Measurements from ENCODE around the gene CHRM4.

Gene CHRM4

DNA sequence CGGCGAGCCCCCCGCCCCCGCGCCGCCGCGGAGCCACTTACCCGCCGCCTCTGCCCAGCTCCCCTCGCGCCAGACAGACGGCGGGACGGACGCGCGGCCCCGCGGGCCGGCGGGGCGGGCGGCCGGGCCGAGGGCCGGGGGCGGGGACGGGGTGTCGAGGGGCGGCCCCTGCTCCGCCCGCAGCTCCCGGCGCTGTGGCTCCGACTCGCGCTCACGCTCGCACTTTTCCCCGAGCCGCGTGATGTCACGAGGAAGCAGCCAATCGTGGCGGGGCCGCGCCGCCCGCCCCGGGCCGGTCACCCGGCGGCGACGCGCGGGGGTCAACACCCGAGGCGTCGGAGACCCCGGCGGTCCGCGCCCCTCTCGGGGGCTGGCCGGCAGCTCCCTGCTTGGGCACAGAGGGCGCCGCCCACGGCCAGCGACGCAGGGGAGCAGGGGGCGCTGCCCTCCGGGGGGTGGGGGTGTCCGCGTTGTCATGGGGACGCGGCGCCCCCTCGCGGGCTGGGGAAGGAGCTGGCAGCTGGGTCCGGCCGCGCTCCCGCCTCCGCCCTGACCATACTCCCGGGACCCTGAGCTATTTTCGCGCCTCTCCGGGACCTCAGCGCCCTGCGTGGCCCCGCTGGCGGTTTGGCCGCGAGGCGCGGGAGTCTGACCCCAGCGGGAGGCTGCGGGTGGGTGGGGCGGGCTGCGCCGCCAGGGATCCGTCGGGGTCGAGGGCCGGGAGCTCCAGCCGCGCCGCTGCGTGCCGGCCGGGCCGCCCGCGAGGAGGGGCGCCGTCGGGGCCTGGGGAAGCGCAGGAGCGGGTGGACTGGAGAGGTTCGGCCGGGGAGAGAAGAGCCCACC lies at the start of gene CHRM4:
Gene CHRM4 (minus strand): TSS at position 199 of the 843 bp plus-strand sequence. CDS start 5,219 bp downstream, outside the sequence.
- no peak for DNase-seq (ENCODE audit: low read depth)

DNA sequence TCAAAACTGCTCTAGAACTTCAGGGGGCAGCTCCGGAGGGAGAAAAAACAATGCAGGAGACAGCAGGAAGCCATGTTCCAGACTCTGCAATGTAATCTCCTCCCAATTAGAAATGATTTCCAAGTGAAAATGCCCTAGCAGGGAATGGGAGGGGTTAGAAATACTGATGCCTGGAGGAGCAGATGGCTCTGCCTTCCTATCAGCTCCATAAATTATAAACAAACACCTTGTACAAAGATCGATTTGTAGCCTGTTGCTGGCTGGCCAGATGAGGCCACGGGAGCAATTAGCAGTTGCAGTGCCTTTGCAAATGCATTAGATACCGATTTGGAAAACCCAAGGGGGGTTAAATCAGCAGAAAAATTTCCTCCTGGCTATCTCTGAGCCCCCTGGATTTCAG lies 46.6 kb upstream of the CHRM4 start:
- no peak for DNase-seq (ENCODE audit: low read depth)

DNA sequence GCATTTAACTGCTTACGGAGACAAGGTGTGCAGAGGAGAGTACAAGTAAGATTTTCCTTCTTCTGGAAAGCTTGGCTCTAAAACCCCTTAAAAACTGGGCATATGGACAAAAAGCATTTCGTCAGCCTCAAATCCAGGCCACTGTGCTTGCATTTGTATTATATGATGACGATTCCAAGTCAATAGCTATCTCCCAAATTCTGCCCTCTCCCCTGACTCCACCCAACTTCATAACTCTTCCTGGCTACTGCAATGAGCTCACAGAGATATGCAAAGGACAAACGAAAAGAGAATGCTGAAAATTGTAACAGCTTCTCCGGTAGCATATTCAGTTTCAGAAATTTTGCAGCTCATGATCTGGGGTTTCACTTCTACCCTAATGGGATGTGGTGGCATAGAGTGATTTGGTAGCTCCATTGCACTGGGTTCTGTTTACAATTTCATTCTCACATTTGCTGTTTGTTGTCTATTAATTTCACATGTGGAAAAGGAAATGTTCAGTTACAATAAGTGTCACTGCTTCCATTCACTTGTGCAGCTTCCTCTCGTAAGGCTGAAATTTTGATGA lies 45.6 kb upstream of the CHRM4 start:
- no peak for DNase-seq (ENCODE audit: low read depth)

DNA sequence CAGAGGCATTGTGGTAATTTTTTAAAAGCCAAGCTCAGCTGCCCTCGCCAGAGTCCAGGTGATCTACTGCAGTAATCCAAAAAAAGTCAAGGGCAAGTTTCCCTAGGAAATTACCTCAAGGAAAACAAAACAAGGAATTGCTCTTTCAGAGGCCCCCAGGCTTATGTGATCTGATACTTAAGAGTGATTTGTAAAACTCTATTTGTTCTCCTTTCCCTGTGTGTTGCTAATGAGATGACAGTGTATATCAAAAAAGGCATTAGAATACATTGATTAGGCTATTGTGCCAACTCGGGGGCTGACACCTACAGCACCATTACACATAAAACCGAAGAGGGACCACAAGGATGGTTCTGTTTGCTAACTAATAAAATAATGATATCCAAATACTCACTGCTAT lies 44.5 kb upstream of the CHRM4 start:
- DNase-seq (ENCODE audit: low read depth) = no peak

DNA sequence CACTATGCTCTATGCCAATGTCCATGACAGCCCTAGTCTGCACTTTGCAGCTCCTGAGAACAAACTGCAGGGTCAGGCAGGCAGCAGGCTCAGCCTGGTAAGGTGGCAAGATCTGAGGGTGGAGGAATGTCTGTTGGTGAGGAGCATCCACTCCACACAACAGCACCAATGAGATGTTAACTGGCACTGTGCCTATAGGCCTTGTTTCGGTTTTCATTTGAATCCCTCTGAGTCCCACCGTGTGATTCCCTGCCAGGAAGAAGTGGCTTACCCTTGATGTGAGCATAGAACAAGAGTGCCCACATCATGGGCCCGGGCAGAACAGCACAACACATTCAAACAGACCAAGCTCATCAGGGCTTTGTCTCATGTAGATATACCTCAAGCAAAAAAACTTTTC lies 44.1 kb upstream of the CHRM4 start:
- DNase-seq (ENCODE audit: low read depth) = no peak

DNA sequence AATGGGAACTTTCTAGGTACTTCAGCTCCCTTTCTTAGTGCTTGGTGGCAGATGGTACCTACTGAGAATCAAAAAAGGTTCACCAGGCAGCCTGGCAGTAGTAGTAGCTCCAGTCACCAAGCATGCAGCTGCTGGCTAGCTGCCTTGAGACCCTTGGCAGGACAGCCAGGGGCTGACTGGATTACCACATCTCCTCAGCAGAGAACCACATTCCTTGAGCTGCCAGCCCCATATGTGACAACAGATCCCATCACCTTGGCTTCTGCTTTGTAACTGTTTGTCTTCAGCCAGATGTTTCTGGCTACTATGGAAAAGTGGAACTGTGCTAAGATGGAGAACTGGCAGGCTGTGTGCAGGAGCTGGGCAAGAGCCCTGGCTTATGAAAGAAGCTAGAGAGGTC lies 39.6 kb upstream of the CHRM4 start:
- no peak for DNase-seq (ENCODE audit: low read depth)

DNA sequence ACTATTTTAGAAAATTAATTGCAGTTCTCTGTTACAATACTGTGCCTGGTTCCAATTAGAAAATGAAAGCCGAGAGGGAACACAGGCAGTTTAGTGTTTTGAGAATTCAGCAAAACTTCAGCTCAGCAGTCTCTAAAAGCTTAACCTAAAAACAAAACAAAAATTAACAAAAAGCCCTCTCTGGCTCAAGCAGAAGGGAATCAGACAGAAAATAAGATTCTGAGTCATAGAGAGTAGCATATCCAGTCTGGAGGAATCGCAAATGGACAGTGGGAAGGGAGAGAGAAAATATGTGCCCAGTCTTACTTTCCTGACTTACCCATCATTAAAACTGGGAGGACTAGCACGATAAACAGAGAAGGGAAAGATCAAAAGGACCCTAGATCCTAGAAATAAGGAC lies 38.1 kb upstream of the CHRM4 start:
- DNase-seq (ENCODE audit: low read depth) = no peak

DNA sequence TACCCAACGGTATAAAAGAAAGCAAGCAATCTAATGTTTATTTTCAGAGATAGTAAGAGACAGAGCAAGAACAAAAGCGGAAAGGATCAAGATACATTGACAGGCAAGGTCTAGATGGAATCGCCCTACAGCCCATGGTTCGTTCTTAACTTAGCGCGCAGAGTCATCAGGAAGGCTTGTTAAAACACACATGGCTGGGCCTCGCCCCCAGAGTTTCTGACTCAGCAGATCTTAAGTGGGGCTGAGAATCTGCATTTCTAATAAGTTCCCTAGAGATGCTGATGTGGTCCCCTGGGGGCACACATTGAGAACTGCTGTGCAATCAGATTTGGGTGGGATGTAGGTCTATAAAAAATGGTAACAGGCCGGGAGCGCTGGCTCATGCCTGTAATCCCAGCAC lies 35.8 kb upstream of the CHRM4 start:
- no peak for DNase-seq (ENCODE audit: low read depth)

DNA sequence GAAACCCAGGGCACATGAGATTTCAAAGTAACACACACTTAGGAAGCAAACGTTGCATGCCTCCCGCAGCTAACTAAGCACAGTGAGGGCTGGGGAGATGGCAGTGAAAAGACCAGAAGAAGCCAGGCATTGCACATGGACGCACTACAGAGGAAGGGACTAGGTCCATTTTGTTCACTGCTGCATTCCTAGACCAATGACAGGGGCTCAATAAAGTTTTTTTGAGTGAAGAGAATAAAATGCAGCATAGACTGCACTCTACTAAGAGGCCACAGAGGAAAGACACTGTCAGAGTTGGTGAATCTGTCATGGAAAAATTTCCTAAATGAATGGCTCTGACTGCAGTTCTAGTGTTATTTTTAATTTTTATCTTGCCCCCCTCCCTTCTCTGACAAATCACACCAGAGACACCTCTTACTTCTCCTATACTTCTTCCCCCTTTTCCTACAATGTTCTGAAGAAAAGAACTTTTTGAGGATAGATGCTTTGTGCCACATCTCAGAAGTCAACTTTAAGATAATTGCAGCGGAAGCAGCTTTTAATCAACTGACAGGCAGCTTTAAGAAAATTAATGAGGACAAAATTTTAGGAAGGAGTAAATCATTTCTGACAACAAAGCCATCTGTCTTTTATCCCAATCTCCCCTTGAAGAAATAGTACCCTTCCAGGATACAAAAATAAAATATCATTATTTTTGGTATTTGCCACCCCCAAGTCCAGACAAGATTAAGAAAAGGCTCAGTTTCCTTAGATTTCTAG lies 34.8 kb upstream of the CHRM4 start:
- no peak for DNase-seq (ENCODE audit: low read depth)

DNA sequence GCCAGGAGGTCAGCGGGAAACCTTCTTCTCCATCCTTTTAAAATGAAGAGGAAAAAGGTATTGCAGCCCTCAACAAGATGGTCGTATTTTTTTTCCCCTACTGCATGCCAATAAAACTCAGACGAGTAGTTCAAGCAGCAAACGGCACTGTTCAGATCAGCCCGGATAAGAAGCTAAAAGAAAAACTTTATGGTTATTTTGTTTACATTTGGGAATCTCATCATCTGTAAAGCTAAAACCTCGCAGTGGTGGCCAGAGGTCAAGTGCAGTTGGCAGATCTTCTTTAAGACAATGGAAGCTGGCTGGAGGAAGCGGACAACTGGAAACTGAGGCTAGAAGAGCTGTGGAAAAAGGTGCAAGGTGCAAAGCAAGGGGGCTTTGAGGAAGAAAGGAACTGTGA lies 31.0 kb upstream of the CHRM4 start:
- DNase-seq (ENCODE audit: low read depth) = no peak

DNA sequence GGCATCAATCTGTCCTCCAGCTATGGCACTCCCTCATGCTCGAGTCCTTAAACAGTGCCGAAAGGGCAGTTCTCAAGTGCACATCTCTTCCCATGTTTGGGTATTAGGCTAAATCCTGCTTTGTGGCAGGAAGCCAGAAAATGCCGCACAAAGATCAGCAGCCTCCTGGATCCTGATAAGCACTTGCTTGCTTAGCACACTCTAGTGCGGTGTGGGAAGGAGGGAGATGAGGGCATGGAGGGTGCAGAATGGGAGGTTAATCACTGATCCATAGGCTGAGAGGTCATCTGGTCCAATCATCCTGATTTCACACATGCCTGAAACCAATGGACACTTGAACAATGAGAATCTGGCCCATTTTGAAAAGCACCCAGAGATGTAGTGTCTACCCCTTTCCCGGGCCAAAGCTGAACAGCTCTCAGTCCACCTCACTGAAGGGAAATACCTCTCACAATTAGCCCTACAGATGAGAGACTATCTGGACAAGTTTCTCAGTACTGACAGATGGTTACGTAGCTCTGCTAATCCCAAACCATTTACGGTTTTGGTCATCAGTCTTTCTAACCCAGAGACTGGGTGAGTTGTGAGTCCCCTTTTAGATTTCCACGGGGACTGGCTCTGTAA lies 29.8 kb upstream of the CHRM4 start:
- no peak for DNase-seq (ENCODE audit: low read depth)

DNA sequence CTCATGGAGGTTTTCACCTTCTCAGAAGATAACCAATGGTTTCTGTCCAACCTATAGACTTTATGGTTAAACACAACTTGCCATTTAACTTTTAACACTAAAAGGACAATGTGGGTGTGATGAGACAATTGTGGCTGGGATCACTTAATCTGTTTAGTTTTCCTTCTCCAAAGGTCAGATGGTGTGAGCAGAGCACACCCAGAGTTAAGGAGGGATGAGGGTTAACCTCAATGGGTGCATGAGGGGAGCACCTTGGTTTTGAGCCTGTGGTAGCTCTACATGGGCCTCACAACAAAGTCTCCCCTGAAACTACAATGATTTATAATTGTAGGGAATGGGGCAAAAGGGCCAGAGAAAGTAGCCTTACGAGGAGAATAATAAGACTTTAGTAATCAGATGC lies 28.9 kb upstream of the CHRM4 start:
- no peak for DNase-seq (ENCODE audit: low read depth)

DNA sequence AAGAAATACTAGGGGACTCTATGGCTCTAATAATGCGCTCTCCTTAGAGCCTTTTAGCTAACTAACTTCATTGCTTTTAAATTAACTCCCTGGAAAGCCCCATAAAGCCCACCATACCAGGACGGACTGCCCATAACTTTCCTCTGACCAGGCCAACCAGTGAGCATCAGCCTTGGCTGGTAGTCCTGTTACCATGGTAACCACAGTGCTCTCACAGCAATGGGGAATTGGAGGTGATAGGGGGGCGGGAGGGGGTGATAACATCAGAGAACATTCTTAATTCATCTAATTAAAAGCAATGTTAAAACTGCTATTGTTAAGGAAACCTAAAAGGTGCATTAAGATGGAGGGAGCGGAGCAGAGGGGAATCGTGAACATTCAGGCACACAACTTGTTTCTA lies 27.2 kb upstream of the CHRM4 start:
- DNase-seq (ENCODE audit: low read depth) = no peak

DNA sequence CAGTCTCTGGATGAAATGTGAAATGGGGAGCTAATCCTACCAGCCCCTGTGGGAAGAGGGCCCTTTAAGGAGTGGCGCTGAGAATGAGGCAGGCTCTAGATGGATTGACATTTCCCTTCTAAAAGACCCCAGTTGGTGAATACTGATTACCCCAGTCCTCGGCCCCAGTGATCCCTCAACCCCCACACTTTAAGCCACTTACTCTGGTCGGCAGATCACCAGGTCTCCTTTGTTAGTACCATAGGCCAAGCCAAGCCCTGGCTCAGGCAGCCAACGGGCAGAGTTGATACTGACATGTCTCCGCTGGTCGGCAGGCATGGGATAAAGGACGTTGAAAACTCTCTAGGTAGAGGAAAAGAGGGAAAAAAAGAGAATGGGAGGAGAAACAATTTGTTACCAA lies 26.1 kb upstream of the CHRM4 start:
- no peak for DNase-seq (ENCODE audit: low read depth)

DNA sequence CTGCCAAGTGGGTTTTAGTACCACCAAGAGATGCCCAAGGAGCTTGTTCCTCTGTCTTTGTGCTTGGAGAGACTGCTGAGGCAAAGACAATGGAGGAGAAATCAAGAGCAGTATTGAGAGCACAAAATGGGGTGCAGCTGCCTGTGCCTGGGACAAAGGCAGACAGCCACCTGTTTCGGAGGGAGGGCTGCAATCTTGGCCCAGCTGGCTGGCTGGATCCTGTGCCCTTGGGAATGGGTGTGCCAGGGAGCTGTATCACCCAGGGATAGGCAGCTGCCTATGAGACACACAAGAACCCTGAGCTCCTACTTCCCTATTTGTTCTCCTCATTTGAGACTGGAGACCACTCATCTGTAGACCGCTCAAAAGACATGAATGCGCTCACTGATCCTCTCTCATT lies 23.3 kb upstream of the CHRM4 start:
- no peak for DNase-seq (ENCODE audit: low read depth)

DNA sequence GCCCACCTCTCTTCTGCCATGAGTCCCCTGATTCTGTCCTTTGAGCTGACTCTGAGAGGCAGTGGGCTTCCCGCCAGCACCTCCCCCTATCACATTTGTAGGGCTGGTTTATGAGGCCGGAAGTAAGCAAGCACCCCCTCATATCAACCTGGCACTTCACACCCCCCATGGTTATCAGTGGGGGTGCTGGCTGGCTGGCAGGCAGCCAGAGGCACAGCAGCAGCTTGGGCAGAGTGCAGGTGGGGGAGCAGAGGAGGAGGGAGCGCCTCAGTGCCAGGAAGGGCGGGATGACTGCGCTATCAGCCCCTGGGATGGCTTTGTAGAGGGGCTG lies 22.9 kb upstream of the CHRM4 start:
- DNase-seq (ENCODE audit: low read depth) = no peak

DNA sequence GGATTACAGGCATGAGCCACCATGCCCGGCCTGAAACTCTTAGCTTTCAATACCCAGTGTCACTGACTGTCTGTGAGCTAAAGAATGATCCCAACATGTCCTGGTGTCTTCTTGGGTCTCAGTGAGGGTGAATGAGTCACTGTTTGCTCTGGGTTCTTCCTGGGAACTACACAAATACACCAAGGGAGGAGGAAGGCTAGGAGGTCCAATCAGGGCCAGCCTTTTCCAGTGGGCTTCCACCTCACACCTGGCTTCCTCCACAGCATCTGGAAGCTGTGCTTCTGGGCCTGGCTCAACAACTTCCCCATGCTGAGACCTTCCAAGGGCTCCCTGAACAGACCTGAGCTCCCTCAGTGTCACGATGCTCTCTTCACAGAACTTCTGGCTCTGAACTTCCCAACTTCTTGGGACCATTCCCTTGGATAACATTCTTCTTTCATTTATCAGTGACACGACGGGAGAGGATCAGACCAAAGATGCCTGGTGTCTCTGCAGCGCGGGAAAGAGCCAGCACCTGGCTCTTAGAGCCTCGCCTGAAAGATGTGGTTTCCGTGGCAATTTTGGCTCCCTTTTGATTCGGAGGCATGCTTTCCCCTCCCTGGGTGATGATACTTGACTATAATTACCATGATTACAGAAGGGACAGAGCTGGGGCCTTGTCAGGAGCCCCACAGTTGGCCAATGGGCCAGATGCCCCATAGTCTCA lies 22.3 kb upstream of the CHRM4 start:
- no peak for DNase-seq (ENCODE audit: low read depth)

DNA sequence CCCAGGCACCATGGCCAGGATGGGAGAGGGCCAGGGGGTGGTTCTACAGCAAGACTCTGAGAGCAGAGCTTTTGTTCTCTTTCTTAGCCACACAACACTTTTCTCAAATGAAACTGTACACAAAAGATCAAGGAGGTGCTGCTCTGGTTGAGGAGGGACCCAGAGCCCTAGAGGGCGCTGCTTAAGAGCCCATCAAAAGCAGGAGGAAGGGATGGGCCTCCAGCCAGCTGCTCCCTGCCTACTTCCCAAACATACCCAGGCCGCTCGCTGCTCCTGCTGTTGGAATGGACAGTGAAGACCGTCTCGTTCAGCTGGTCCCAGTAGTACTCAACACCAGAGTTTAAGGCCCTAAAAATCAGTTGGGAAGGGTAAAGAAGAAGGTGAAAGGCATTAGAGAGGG lies 18.4 kb upstream of the CHRM4 start:
- DNase-seq (ENCODE audit: low read depth) = no peak

DNA sequence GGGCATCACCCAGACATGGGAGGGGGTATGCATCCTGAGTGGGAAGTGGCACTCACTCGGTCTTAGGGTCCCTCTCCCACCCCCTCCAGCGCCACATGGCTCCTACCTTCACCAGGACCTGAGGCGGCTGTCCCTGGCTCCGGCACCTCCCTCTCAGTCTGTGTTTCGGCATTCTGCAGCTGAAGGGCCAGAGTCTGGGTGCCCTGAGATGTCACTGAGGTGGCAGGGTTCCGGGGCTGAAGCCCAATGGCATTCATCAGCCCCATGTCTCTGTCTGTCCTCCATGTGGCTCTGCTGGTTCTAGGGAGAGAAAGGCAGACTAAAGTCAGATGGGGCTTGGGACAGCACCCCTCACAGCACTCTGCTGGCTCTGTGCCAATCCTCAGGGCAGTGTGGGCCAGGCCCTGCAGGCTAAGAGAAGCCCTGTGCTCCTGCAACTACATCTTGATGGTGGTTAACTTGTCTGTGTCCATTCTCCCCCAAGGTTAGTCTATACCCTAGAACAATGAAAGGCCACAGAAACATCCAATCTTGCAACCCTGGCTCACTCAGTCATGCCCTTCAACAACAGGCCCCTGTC lies 16.9 kb upstream of the CHRM4 start:
- DNase-seq (ENCODE audit: low read depth) = no peak

DNA sequence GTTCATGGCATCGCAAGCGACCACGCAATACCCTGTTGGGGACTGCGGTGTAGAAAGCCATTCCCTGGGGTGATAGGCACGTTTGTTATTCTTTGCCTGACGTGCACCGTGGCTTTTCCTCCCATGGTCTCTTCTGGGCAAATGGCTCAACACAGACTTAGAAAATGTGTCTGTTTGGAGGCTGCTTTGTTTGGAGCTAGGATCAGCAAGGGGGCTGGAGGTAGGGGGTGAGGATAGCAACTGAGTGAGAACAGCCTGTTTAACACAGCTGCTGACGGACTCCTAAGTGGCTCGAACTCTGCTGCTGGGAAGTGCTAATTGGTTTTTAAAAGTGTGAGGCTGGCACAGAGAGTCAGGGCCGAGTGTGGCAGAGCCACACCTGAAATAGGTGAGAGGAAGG lies 16.1 kb upstream of the CHRM4 start:
- DNase-seq (ENCODE audit: low read depth) = no peak

DNA sequence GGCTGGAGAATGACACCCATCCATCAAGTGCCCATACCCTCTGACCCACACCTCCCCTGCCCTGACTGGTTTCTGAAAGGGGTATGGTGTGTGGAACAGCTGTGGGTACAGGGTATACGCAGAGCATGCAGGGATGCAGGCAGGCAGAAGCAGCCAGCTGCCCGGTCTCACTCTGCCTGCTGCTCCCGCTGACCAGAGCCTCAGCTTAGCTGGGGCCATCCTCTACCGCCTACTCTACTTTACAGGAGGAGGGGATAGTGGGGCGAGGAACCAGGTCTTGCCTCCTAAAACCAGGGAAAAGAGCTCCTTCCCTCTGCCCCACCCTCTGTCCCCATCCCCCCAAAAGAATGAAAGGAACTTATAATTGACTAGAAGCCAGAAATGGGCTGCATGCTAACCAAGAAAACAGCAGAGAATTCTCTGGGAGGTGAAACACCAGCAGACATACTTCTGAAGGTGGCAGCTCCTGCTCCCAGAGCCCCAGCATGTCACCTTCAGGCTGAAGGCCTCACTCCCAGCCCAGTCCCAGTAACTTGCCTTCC lies 13.0 kb upstream of the CHRM4 start:
- DNase-seq (ENCODE audit: low read depth) = no peak

All from stimulated activated CD8-positive, alpha-beta memory T cell treated with anti-CD3 and anti-CD28 coated beads, Interleukin-4, amount 100 ng/mL, for 24 hours (primary cell).